Subcutaneous adipose tissue (tissue), 4 donors: Measurements from ENCODE around the gene SLC7A6. TPM values are rescaled to one million over a fixed set of nuclear protein-coding genes. Genes with fewer than 3 reads are reported as not detected.

Experiments
- CTCF ChIP-seq: fragments of 450-650 bp; IDR thresholded peaks from one replicate; pipeline ENCODE4 v1.5.1; 2016; ENCODE audit warnings: low read depth, mild to moderate bottlenecking, control low read depth, antibody characterized with exemption, moderate library complexity
- total RNA-seq, 4 donors: library from RNA; depleted of rRNA; stranded (reverse); fragments of >200 nt; gene quantifications; one replicate each; pipeline ENCODE4 v1.1.0, GENCODE V29; 2016

Gene SLC7A6
- total RNA-seq, 4 donors from 2014 or later, result 87.4 to 494 (median 177) TPM

GRCh38 chr16:68226116-68226515 lies 38.2 kb upstream of the SLC7A6 start:
- no peak for TF ChIP-seq CTCF

GRCh38 chr16:68227183-68227793 lies 37.0 kb upstream of the SLC7A6 start:
- no peak for TF ChIP-seq CTCF

- TF ChIP-seq CTCF, result no peak
These were observed 36.3 kb upstream of the SLC7A6 start for GRCh38 chr16:68227850-68228553.

GRCh38 chr16:68228652-68229051 lies 35.7 kb upstream of the SLC7A6 start:
- no peak for TF ChIP-seq CTCF

GRCh38 chr16:68229431-68230175 lies 34.7 kb upstream of the SLC7A6 start:
- no peak for TF ChIP-seq CTCF

- no peak for TF ChIP-seq CTCF
These were observed 34.2 kb upstream of the SLC7A6 start for GRCh38 chr16:68230176-68230571.

GRCh38 chr16:68230956-68231355 lies 33.4 kb upstream of the SLC7A6 start:
- no peak for TF ChIP-seq CTCF
